DMS 273 (cell line): ENCODE results near the gene OSBPL9.
"Not testable (repeated sequence)": the region's sequence is repeated elsewhere in the genome, so short reads cannot be mapped to it uniquely, and the experiment has no call there.

Experiments used
- DNase-seq: peaks from one replicate; lab custom pipeline; 2025; ENCODE audit not compliant: unreplicated experiment; lab: John Stamatoyannopoulos, UW

Gene OSBPL9

DNA sequence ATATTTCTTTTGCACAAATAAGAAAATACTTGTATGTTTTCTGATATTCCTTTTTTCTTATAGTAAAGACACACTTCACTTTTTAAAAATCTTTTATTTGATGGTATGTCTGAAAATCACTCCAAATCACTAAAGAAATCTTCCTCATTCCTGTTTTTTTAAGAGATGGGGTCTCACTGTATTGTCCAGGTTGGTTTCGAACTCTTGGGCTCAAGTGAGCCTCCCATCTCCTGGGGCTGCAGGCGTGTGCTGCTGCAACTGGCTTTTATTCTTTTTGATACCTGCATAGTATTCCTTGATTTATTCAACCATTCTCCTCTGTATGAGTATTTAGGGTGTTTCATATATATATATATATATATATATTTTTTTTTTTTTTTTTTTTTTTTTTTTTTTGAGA lies 88.1 kb downstream of the OSBPL9 start:
- no peak for DNase-seq

DNA sequence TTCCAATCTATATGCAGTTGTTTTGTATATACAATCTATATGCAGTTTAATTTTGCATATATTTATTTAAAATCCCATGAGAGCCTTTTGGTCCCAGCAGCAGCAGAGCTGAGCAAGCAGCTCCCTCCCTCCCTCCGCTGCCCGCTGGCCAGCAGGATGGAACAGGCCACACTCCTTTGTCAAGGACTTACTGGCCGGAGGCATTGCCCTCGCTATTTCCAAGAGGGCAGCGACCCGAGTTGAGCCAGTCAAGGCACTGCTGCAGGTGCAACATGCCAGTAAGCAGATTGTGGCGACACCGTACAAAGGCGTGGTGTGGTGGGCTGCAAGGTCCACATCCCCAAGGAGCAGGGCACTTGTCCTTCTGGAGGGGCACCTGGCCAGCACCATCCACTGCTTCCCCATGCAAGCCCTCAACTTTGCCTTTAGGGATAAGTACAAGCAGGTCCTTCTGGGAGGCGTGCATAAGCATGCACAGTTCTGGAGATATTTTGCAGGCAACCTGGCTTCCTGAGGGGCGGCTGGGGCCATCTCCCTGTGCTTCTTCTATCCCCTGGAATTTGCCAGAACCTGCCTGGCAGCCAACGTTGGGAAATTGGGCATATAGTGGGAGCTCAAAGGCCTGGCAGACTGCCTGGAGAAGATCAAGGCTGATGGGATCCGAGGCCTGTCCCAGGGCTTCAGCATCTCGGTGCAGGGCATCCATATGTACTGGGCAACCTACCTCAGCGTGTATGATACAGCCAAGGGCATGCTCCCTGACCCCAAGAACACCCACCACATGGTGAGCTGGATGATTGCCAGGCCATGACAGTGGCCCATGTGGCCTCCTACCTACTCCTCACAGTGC lies 92.2 kb downstream of the OSBPL9 start:
- DNase-seq: peak; percentile 7

DNA sequence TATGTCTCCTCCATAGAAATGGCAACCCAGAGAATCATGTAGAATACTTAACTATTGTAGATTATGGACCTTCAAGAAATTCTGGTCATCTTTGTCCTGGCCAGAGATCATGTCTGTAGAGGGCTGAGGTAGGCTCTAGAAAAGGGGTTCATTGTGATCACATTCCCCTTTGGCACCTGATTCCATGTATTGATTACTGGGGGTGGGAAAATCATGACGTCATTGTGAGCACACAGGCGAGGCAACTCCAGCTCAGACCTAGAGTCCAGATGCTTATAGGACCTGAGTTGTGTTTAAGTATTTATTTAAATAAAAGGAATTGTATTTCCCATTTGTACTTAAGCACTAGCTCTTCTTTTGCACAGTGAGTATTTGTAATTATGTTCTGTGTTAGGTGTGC lies 93.1 kb downstream of the OSBPL9 start:
- DNase-seq: no peak

DNA sequence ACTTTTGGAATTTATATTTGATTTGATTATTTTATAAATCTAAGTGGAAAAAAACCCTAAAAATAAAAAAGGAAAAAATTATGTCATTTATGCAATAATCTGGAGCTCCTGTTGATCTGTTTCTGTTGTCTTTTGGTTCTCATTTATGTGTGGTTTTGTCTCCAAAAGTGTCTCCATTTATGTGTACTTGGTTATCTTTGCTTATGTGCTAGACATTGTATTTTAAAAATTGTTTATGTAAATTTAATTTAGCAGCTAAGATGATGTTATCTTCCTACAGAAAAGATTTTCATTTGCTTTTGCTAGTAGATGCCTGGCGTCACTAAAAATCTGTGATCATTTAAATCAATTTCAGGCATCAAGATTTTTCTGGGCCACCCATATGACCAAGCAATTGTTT lies 95.7 kb downstream of the OSBPL9 start:
- no peak for DNase-seq

DNA sequence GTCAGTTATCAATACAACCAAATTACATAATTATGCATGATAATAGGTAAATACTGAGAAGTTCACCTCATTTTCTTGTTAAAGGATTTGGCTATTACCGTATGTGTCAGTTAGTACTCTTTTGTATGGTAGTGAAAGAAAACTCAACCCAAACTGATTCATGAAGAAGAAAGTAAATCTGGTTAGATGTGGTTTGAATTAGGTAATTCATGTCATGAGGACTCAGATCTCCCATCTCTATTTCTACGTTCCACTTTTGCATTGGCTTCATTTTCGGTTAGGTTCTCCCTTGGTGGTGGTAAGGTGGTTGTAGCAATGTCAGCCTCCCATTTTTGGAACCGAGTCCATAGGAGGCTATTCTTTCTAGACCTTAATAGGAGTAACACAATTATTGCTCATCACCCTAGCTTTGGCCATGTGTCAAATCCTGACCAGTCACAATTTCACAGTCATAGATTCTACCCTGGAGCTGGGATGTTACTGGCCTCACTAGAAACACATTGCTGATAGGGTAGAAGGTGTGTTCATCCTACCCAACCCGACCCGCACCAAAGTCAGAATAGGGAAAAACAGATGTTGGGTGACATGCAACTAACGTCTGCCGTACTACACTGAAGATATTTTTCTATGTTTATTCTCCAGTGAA lies 97.6 kb downstream of the OSBPL9 start:
- no peak for DNase-seq

DNA sequence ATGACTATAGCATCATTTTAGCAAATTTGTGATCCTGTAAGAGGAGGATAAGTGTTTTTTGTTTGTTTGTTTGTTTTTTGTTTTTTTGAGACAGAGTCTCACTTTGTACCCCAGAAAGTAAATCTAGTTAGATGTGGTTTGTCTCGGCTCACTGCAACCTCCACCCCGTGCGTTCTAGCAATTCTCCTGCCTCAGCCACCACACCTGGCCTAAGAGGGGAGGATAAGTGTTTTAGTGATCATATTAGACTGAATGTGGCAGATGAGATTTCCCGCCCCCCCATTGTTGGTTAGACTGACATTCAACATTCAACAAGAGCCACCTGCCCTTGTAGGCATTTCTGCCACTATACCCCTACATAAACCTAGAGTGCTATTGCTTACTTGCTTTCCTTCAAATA lies 98.5 kb downstream of the OSBPL9 start:
- DNase-seq: no peak

DNA sequence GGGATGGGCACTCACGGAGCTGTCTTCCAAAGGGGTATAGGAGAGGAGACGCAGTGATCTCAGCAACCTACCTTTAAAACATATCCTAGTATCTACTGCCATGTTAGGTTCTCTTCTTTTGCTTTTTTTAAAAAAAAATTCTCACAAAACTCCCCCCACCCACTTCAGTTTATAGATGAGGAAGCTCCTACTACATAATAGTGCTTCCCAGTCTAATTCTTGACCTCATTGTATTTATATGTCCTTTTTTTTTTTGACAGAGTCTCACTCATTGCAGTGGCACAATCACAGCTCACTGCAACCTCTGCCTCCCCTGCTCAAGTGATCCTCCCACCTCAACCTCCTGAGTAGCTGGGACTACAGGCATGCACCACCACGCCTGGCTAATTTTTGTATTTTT lies 99.9 kb downstream of the OSBPL9 start:
- DNase-seq: no peak

DNA sequence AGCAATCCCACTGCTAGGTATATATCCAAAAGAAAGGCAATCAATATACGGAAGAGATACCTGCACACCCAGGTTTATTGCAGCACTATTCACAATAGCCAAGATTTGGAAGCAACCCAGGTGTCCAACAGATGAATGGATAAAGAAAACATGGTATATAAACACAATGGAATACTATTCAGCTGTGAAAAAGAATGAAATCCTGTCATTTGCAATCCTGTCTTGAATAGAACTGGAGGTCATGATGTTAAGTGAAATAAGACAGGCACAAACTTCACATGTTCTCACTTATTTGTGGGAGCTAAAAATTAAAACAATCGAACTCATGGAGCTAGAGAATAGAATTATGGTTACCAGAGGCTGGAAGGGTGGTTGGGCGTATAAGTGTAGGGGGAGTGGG lies 101.0 kb downstream of the OSBPL9 start:
- no peak for DNase-seq

DNA sequence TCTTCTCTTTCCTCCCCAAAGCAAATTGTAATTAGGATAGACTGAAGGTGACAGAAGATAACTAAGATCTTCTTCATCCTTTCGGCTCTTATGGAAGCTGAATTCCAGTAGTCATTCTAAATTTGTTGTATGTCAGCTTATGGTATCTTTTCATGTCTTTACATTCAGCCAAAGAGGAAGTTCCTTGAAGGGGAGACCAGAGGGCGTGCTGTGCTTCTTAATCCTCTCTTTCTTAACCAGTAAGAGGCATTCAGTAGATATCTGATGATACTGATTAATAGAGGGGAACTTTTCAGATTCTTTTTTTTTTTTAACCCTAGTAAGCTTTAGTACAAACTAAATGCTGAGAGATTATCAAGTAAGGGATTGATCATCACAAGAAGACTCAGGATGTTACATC lies 102.3 kb downstream of the OSBPL9 start:
- DNase-seq: no peak

DNA sequence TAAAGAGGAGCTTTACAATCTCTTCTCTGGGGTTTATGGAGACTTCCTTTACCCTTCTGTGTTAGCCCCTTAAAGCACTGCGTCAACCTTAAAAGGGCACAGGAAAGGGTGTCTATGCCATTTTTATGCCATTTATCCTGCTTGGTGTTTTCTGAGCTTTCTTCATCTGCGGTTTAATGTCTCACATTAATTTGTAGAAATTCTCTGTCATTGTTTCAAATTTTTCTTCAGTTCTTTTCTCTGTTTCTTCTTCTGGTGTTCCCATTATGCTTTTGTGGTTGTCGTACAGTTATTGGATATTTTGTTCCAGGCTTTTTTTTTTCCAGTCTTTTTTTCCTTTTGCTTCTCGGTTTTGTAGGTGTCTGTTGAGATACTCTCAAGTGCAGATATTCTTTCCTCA lies 107.9 kb downstream of the OSBPL9 start:
- DNase-seq: no peak

DNA sequence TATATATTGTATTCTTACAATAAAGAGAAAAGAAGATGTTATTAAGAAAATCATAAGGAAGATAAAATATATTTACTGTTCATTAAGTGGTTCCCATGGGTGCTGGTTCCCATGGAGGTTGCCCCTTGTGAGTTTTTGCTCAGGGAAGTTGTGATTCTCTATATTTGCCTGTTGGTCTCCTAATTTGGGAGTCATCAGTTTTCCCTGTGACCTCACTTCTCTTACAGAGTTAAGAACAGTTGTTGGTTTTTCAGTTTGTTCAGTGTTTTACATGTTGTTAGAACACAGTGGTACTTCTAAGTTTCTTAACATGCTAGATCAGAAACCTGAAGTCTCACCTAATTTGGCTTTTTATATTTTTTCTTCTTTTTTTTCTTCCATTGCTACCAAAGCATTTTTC lies 109.2 kb downstream of the OSBPL9 start:
- no peak for DNase-seq

DNA sequence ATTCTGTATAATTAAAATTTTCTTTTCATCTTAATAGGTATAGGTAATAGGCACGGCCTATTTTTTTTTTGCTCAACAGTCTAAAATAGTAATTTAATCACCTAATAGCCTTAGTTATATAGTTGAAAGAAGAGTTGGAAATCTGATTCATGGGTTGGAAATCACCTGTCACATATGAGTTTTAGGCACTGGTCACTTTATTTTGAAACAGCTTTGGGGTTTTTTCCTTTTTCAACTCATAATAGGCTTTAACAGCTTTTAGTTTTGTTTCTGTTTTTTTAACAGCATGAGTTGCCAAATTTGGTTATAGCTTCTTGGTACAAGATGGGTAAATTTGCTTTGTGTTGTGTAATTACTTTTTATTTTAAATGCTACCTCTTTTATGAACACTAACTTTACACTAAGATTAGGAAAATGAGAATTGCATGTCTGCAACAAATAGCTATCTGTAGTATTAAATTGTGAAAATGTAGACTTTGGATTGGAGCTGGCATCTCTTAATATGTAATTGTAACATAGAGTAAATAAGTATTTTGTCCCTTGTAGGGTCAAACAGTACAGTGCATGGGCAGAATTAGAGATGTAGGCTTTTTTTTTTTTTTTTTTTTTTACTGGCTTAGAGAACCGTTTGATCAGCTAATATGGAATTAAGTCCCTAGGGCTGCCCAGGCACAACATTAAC lies 109.8 kb downstream of the OSBPL9 start:
- no peak for DNase-seq

DNA sequence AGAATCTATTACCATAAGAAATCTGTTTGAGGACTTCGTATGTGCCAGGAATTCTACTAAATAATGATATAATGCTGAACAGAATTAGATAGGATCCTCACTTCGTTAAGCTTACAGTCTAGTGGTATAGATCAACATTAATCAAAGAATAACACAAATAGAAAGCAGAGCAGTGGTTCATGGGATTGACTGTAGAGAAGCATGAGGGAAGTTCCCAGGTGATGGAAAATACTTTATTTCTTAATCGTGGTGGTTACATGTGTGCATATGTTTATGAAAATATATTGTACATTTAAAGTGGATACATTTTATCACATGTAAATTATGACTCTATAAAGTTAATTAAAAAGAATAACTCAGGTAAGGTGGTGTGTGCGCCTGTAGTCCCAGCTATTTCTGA lies 110.5 kb downstream of the OSBPL9 start:
- DNase-seq: no peak

DNA sequence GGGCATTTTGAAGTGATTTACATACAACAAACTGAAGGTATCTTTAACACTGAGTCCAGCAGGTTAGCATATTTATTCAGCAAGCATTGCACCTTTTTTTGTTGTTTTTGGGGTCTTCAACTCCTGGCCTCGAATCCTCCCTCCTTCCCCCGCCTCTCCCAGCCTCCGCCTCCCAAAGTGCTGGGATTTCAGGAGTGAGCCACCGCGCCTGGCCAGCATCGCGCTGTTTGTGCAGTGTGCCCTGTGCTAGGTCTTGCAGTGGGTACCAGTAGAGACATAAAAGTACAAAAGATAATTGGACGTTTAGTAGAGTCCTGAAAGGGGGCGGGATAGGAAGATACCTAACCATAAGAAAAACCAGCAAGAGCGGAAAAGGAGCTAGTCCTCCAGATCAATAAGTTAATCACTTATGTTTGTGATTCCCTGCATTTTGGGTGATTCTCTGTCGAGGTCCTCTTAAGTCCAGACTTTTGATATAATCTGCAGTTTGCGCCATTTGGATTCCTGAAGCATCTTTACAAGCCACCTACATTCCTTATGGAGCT lies 111.8 kb downstream of the OSBPL9 start:
- peak; percentile 54 for DNase-seq

DNA sequence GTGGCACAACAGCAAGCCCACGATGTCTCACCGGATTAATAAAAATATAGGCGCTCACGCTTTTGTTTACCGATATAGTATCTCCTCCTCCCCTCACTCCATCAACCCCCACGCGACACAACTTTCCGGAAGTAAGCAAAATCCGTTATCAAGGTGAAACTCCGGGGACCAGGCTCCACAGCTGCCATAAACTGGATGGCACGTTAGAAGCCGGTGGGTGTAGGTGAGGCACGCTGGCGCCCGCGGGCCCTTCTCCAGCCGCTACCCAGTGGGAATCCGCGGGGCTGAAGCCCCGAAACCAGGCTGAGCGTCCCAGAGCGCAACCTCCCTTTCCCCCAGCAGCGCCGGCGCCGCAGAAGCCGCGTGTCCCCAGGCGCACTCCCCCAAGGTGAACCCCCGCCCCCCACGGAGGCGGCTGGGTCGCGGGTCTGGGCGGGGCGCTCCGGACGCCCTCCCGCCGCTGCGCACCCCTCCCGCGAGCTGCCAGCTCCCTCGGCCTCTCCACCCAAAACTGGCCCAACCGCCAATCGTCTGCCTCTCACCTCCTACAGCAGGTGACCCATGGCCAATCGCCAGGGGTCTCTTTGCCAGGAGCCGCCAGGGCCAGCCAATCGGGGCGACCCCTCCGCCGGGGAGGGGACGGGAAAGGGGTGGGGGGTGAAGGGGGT lies 112.4 kb downstream of the OSBPL9 start:
- peak; percentile 97 for DNase-seq

DNA sequence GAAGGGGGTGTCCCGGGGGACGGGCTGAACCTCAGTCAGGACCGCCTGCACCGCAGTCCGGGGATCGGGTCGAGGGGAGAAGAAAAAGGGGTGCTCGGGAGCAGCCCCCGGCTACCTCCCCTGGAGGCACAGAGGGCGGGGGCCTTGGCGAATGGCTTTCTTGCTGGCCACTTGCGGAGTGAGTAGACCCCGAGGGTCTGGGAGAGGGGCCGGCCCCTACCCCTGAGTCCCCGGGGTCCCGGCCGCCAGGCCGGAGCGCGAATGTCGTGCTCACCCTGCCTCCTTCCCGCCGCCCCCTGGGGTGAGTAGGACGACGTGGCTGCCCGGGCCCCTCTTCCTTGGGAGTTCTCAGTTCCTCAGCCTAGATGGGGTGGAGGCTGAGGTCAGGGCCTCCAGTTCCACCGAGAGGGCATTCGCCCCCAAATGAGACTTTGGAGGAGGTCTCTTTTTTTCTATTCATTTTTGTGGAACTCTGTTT lies 113.0 kb downstream of the OSBPL9 start:
- peak; percentile 61 for DNase-seq

DNA sequence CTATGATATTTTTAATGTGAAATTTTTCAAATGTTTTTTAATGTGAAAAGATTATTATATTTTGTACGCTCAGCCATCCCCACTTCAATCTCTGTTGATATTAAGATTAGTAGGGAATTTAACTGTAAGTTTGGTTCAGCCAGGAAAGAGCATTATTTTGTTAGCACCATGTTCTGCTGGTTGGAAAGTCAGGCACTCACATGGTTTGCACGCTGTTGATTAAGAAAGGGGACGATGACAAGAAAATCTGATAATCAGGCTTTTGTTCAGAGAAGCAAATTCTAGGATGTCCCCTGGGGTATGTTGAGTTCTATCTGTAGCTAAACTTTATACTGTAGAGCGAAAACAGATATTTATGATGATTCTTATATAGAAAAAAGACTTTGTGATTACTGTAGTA lies 115.1 kb downstream of the OSBPL9 start:
- DNase-seq: no peak

DNA sequence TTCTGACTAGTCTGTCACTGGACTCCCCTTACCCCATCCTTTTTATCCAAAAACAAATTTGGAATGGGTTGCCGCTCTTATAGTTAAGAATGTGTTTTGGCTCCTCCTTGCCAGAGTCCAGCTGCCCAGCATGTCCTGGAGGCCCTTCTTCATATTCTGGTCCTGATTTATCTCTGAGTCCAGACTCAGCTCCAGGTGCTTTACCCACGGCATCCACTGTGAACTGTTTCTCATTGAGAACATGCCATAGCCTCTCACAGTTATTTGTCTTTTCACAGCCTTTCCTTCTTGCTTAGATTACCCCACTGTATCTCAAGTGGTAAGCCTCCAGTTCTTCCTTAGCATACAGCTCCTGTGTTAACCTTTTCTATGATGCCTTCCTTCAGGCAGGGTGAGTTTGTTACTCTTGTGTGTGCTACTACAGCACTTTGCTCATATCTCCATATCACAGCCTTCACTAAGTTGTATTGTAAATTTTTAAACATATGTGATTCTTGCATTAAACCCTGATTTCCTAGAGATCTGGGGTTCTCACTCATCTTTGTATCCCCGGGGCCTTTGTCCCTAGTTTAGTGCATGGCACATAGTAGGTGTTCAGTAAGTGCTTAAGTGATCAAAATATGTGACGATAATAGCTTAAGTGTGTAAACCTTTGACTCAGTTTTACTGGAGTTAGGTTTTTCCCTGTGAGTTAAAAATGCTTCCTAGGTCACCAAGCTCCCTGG lies 116.0 kb downstream of the OSBPL9 start:
- DNase-seq: no peak

DNA sequence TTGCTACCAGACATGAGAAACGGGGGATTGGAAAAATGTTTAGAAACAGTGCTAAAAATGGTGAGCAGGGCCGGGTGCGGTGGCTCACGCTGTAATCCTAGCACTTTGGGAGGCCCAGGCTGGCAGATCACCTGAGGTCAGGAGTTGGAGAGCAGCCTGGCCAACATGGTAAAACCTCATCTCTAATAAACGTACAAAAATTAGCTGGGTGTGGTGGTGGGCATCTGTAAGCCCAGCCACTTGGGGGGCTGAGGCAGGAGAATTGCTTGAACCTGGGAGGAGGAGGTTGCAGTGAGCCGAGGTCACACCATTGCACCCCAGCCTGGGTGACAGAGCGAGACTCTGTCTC lies 116.5 kb downstream of the OSBPL9 start:
- not testable (repeated sequence) for DNase-seq

DNA sequence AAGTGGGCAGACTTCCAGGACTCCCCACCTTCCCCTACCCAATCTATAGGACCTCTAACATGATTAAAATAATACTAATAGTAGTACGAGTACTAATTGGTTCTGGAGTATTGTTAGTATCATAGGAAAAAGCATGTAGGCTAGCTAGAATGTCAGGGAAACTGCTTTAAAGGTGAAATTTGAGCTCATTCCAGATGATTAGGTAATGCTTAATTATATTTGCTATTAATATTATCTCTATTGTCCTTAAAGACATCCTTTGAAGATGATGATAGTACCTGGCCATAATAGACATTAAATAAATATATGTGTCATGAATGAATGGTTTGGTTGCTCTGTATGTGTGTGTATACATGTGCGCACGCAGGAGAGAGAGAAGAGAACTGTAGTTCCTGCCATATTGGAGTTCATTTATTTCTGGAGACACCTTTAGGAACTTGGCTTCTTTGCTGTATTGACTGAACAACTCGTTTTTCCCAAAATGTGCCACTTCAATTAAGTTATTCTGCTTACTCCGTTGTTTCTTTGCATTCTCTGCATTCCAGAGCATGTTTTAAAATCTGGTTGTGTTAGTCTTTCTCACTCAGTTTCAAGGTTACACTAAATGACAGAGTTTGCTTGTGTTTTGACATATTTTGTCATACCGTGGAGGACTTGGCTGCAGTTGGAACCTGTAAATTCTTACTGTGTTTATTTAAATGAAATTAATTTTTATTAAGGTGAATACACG lies 117.1 kb downstream of the OSBPL9 start:
- DNase-seq: no peak
